ENCODE data around the gene PADI6. TPM values are rescaled to one million over a fixed set of nuclear protein-coding genes. Genes with fewer than 3 reads are reported as not detected.

Gene PADI6
- total and polyA plus RNA-seq, 7 donors: 0.04 TPM; not detected in 6

DNA sequence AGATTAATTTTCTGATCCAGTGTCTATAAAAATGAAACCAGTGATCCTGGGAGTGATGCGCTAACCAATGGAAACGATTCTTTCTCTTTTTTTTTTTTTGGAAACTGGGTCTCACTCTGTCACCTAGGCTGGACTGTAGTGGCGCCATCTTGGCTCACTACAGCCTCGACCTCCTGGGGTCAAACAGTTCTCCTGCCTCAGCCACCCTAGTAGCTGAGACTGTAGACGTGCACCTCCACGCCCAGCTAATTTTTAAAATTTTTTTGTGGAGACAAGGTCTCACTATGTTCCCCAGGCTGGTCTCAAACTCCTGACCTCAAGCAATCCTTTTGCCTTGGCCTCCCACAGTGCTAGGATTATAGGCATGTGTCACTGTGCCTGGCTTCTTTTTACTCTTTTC lies 70.8 kb downstream of the PADI6 start:
- Histone ChIP-seq H3K36me3 (ENCODE audit: insufficient read depth in 1 of 2, low read depth in 1 of 2) (no peaks in the 10 kb centered on the region), H3K27me3 (ENCODE audit: insufficient read depth in 3 of 3, low read length in 2 of 3) (no peaks in the 10 kb centered on the region), H3K9me3 (no peaks in the 10 kb centered on the region), H3K4me3 (no peak overlapping the region), H3K4me1 (peaks cover 17% of the 10 kb centered on the region), H3K27ac (no peak overlapping the region)
- DNase-seq (no peak), ATAC-seq (no peak)
- WGBS, 3 donors: 82 to 88% (median 85%) methylated on average over 6 of the region's 6 CpGs
- TF ChIP-seq, protein P1, sequence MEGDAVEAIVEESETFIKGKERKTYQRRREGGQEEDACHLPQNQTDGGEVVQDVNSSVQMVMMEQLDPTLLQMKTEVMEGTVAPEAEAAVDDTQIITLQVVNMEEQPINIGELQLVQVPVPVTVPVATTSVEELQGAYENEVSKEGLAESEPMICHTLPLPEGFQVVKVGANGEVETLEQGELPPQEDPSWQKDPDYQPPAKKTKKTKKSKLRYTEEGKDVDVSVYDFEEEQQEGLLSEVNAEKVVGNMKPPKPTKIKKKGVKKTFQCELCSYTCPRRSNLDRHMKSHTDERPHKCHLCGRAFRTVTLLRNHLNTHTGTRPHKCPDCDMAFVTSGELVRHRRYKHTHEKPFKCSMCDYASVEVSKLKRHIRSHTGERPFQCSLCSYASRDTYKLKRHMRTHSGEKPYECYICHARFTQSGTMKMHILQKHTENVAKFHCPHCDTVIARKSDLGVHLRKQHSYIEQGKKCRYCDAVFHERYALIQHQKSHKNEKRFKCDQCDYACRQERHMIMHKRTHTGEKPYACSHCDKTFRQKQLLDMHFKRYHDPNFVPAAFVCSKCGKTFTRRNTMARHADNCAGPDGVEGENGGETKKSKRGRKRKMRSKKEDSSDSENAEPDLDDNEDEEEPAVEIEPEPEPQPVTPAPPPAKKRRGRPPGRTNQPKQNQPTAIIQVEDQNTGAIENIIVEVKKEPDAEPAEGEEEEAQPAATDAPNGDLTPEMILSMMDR (IDR thresholded peaks at IDR 0.05): no peak
- intact Hi-C loops (cut with DNase I): no loop called here

DNA sequence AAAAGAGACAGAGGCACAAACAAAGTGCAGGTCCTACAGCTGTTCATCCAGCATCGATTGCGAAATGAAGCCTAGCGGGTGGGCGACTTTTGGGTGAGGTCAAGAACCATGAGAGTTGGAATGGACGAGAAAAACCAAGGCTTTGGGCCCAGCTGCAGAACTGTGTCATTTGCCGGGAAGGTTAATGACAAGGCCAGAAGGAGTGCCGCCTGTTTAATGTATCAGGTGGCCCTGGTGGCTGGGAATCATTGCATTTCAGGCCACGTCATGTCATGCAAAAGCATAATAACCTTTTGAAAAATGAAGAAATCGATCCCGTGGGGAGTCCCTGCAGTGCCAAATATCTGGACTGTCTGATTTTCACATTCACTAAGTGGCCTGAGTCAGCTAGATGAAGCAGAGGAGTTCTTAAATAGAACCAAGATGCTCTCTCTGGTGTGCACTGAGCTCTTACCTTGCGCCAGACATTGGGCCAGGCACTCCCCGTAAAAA lies 75.6 kb downstream of the PADI6 start:
- no peaks in the 10 kb centered on the region for H3K9me3 ChIP-seq
- H3K4me1 ChIP-seq: no peaks in the 10 kb centered on the region
- ATAC-seq (peak; percentile 25 to 63 (median 50)), DNase-seq (peak; percentile 70 to 74)
- H3K27me3 ChIP-seq (ENCODE audit: insufficient read depth in 3 of 3, low read length in 2 of 3): peaks cover 0 to 7% (median 0%) of the 10 kb centered on the region in 3 donors
- intact Hi-C loops (cut with DNase I): no loop called here
- TF ChIP-seq, protein P1 (IDR thresholded peaks at IDR 0.05): no peak
- no peak overlapping the region for H3K4me3 ChIP-seq
- 49 to 63% (median 52%) methylated on average over 12 of the region's 12 CpGs for WGBS, 3 donors
- H3K36me3 ChIP-seq (ENCODE audit: insufficient read depth in 1 of 2, low read depth in 1 of 2): no peaks in the 10 kb centered on the region
- no peak overlapping the region for H3K27ac ChIP-seq

Other genes with a start within 250 kb of the PADI6 start
- not detected for gene PADI1, start 167.1 kb upstream of the PADI6 start, total RNA-seq
- gene PADI1, start 167.1 kb upstream of the PADI6 start, polyA plus RNA-seq: not detected
- under 1 TPM in 1 of 4 donors, not detected in 3; 0.09 TPM for gene PADI3, start 123.1 kb upstream of the PADI6 start, total RNA-seq
- under 1 TPM in 2 of 3 donors, not detected in 1; 0.01 to 0.04 TPM for gene PADI3, start 123.1 kb upstream of the PADI6 start, polyA plus RNA-seq
- under 1 TPM in 2 of 4 donors, not detected in 2; 0.54 to 0.58 TPM for gene PADI4, start 64.0 kb upstream of the PADI6 start, total RNA-seq
- gene PADI4, start 64.0 kb upstream of the PADI6 start, polyA plus RNA-seq: under 1 TPM in 1 of 3 donors, not detected in 2; 0.52 TPM
- gene RCC2, start 67.5 kb downstream of the PADI6 start, total RNA-seq: 10 to 100 TPM in 3 of 4 donors, 1 to 10 TPM in 1; 9.4 to 18.7 (median 12.1) TPM
- gene RCC2, start 67.5 kb downstream of the PADI6 start, polyA plus RNA-seq: 10 to 100 TPM in 1 of 3 donors, 1 to 10 TPM in 2; 6.8 to 12.3 (median 8.3) TPM
- 100 to 1,000 TPM in 1 of 4 donors, 10 to 100 TPM in 3; 25.6 to 108 (median 43.3) TPM for gene ARHGEF10L, start 167.5 kb downstream of the PADI6 start, total RNA-seq
- 10 to 100 TPM; 18.8 to 52.5 (median 36.1) TPM for gene ARHGEF10L, start 167.5 kb downstream of the PADI6 start, polyA plus RNA-seq